Thyroid gland (tissue), 4 donors: ENCODE data around the gene ARHGEF40. TPM values are rescaled to one million over a fixed set of nuclear protein-coding genes. Genes with fewer than 3 reads are reported as not detected.

Experiments used
- DNase-seq, 2 donors: peaks; one replicate each; pipeline ENCODE4 v3.0.0-alpha.2; 2019
- H3K27ac ChIP-seq, 3 donors: fragments of 200-600 bp; sonication (generic); 1 replicate in 2 of 3; 2 replicates in 1 of 3; pipeline ENCODE4 v1.5.1; 2016 to 2019; ENCODE audit warnings: mild to moderate bottlenecking in 1 of 3, moderate library complexity in 1 of 3
- H3K27me3 ChIP-seq: fragments of 200-600 bp; sonication (generic); one replicate; pipeline ENCODE4 v1.5.1; 2019
- H3K36me3 ChIP-seq, 2 donors: fragments of 200-600 bp; sonication (generic); one replicate each; pipeline ENCODE4 v1.5.1; 2016 to 2019
- H3K4me1 ChIP-seq, 2 donors: fragments of 200-600 bp; sonication (generic); one replicate each; pipeline ENCODE4 v1.5.1; 2017 to 2019
- H3K4me3 ChIP-seq, 3 donors: fragments of 200-600 bp; sonication (generic); replicated peaks in 1 of 3; 1 replicate in 2 of 3; 2 replicates in 1 of 3; pipeline ENCODE4 v1.5.1; 2016; ENCODE audit warnings: mild to moderate bottlenecking in 1 of 3
- H3K9me3 ChIP-seq: fragments of 200-600 bp; sonication (generic); one replicate; pipeline ENCODE4 v1.5.1; 2017
- POLR2A ChIP-seq, 2 donors: fragments of 450-650 bp; IDR thresholded peaks; one replicate each; pipeline ENCODE4 v1.6.1; 2017; ENCODE audit warnings: antibody characterized with exemption in 2 of 2, mild to moderate bottlenecking in 2 of 2, moderate library complexity in 1 of 2
- WGBS, 2 donors: methylation state at CpG; one replicate each; pipeline ENCODE4 v1.1.5; 2017; 5-methylcytosine and 5-hydroxymethylcytosine counted together
- intact Hi-C: fragments of 100-400 bp; cut with DNase I; formaldehyde crosslinking; loops from one replicate; pipeline ENCODE4 v1.15.1; 2023
- total RNA-seq, 4 donors: library from RNA; depleted of rRNA; stranded (reverse); fragments of >200 nt; gene quantifications; one replicate each; pipeline ENCODE4 v1.2.3, GENCODE V29; 2016
- TF ChIP-seq, protein P1 (sequence below), 6 experiments: fragments of 200-600 bp in 3 of 6; fragments of 450-650 bp in 3 of 6; sonication (generic) in 3 of 6; IDR thresholded peaks; one replicate each; pipeline ENCODE4 v1.5.1; 2016 to 2019; ENCODE audit warnings: antibody characterized with exemption in 6 of 6, mild to moderate bottlenecking in 2 of 6, inconsistent platforms in 1 of 6, moderate library complexity in 1 of 6

ARHGEF40 gene
- total RNA-seq, 4 donors from 2014 or later = 28.1 to 44.8 (median 43.4) TPM

DNA sequence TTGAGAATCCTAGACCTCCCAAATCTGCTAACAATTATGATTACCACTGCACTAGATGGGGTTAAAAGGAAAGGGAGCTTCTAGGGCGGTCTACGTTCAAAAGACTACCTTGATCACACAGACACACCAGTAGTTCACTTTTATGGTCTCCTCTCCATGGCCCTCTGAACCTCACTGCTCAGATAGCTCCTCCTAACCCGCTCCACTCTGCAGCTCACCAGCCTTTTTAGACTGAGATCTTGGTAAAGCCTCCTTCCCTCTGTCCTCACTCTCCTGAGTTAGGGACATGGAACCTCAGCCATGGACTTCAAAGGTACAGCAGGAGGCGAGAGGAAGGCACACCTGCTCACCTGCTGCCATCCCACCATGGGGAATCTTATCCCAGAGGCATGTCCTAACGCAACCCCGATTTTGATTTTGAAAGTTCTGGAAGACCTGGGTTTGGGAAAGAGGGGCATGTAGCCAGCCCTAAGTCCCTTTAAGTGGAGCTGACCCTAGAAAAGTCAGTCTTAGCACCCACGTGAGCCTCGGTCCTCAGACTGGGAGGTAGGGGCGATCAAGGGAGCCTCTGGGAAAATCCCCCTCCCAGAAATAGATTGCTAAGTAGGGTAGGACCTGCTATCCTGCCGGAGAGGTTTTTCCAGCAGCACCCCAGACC, 27.0 kb downstream of the ARHGEF40 start:
- H3K4me3 ChIP-seq = peak overlapping the region in 1 of 3 donors; percentile 55
- no peaks in the 10 kb centered on the region for H3K36me3 ChIP-seq
- peak overlapping the region; percentile 85 to 95 (median 94) for H3K27ac ChIP-seq
- no peak for TF ChIP-seq POLR2A (IDR thresholded peaks at IDR 0.05)
- TF ChIP-seq, protein P1, sequence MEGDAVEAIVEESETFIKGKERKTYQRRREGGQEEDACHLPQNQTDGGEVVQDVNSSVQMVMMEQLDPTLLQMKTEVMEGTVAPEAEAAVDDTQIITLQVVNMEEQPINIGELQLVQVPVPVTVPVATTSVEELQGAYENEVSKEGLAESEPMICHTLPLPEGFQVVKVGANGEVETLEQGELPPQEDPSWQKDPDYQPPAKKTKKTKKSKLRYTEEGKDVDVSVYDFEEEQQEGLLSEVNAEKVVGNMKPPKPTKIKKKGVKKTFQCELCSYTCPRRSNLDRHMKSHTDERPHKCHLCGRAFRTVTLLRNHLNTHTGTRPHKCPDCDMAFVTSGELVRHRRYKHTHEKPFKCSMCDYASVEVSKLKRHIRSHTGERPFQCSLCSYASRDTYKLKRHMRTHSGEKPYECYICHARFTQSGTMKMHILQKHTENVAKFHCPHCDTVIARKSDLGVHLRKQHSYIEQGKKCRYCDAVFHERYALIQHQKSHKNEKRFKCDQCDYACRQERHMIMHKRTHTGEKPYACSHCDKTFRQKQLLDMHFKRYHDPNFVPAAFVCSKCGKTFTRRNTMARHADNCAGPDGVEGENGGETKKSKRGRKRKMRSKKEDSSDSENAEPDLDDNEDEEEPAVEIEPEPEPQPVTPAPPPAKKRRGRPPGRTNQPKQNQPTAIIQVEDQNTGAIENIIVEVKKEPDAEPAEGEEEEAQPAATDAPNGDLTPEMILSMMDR (IDR thresholded peaks at IDR 0.05) = no peak
- peaks cover 36 to 48% of the 10 kb centered on the region in 2 donors for H3K4me1 ChIP-seq
- H3K9me3 ChIP-seq = no peaks in the 10 kb centered on the region
- H3K27me3 ChIP-seq = no peaks in the 10 kb centered on the region
- intact Hi-C loops = no loop called here
- WGBS, 2 donors = 52 to 56% methylated on average over 8 to 10 of the region's 10 CpGs
- DNase-seq = no peak

DNA sequence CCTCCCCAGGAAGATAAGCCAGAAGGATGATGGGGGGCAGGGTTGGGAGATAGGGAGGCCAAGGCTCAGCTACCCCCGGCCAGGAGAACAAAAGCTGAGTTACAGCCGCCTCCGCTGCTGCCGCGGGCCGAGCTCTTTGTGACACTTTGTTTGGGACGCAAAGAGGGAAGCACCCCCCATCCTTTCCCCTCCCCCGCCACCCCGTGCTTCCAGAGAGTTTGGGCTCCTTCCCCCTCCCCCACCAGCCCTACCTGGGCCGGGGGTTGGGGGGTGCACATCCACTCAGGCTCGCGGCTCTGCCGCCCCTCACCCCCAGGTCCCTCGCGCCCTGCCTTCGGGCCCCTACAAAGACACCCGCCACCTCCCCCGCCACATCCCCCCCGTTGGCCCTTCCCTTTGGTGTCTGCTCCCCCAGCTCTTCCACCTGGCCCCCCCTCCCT, 27.6 kb downstream of the ARHGEF40 start:
- Histone ChIP-seq H3K9me3 (no peaks in the 10 kb centered on the region), H3K36me3 (no peaks in the 10 kb centered on the region), H3K27ac (peak overlapping the region; percentile 85 to 95 (median 94)), H3K4me3 (peak overlapping the region in 1 of 3 donors; percentile 55), H3K4me1 (peaks cover 35 to 46% of the 10 kb centered on the region in 2 donors), H3K27me3 (no peaks in the 10 kb centered on the region)
- peak; percentile 53 to 65 for DNase-seq
- TF ChIP-seq, protein P1 (IDR thresholded peaks at IDR 0.05) = no peak
- peak in 1 of 2 donors; percentile 26 for TF ChIP-seq POLR2A (IDR thresholded peaks at IDR 0.05)
- intact Hi-C loops = no loop called here
- WGBS, 2 donors = 4% methylated on average over 13 of the region's 19 CpGs; no CpG with 5 or more reads in 1 of the 2 donors

DNA sequence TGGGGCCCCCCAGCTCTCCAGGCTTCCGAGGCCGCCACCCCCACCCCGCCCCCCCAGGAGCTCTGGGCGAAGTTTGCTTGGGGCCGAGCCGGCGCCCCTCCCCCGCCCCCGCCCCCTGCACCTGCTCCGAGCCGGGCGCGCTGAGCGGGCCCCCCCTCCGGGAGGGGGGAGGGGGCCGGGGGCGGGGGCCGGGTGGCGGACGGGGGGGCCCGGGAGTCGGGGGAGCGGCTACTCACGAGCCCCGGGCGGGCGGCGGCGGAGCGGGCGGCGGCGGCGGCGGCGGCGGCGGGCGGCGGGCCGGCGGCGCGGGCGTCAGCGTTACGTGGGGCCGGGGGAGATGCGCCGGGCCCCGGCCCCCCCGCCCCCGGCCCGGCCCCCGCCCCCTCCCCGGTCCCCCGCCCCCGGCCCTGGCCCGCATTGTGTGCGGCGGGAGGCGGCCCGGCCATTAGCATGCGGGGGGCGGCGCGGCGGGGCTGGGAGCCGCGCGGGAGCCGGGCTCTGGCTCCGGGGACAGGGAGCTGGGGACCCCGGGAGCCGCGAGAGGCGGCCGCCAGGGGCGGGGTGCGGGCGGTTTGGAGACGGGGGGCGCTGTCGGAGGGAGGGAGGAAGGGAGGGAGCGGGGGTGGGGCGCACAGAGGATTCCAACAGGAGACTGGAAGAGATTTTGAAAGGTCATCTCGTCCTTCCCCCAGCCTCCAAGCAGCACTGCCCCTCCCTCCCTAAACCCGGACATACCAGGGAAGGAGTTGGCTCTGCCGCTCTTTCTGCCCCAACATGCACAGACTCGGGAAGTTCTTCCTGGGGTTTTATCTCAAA, 28.2 kb downstream of the ARHGEF40 start, which contains the start of gene ZNF219:
Gene ZNF219 (minus strand): TSS at position 580 of the 816 bp plus-strand sequence. CDS start 5,064 bp downstream, outside the sequence.
- Histone ChIP-seq H3K4me1 (peaks cover 29 to 46% of the 10 kb centered on the region in 2 donors), H3K27me3 (no peaks in the 10 kb centered on the region), H3K27ac (peak within 1 kb of the TSS; percentile 94 to 96 (median 95)), H3K4me3 (peak within 1 kb of the TSS in 2 of 3 donors; percentile 25 to 55), H3K36me3 (no peaks in the 10 kb centered on the region), H3K9me3 (no peaks in the 10 kb centered on the region)
- intact Hi-C loops = no loop called here
- TF ChIP-seq POLR2A (IDR thresholded peaks at IDR 0.05) = peak in 1 of 2 donors; percentile 48
- TF ChIP-seq, protein P1 (IDR thresholded peaks at IDR 0.05) = peak in 1 of 6 experiments; percentile 14
- DNase-seq = peak; percentile 69 to 75
- 0% methylated on average over 3 to 6 of the region's 90 CpGs for WGBS, 2 donors

DNA sequence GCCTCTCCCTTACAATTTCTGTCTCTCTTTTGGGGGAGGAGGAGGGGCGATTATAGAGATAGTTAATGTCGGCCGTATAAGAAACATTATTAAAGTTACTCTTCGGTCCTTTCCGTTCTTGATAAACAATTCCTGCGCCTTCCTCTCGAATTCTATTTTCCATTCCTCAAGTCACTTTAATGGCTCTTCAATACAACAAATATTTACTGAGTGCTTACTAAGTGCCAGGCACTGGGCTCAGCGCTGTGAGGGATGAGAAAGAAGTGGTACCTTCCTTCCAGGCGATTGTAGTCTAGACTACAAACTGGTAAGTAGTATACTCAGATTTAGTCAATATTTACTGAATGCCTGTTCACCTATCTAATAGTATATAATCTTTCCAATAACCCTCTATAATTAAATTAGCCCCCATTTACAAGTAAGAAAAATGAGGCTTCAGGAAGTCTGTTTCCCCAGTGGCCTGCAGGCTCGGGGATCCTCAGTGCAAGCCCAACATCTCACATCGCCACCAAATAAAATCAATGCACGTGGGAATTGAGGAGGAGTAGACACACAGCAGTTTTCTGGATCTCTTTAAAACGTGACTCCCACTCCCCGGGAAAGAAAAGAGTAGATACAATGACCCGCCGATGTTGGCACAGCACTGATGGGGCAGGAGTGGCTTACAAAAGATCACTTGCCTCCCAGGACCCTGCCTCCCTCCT, 28.9 kb downstream of the ARHGEF40 start:
- intact Hi-C loops = no loop called here
- Histone ChIP-seq H3K36me3 (no peaks in the 10 kb centered on the region), H3K9me3 (no peaks in the 10 kb centered on the region), H3K4me3 (peak overlapping the region in 2 of 3 donors; percentile 25 to 55), H3K4me1 (peaks cover 21 to 40% of the 10 kb centered on the region in 2 donors), H3K27ac (peak overlapping the region; percentile 88 to 96 (median 94)), H3K27me3 (no peaks in the 10 kb centered on the region)
- TF ChIP-seq, protein P1 (IDR thresholded peaks at IDR 0.05) = no peak
- no peak for TF ChIP-seq POLR2A (IDR thresholded peaks at IDR 0.05)
- WGBS, 2 donors = 8 to 9% methylated on average over 16 of the region's 16 CpGs
- no peak for DNase-seq
